DND-41 (cell line): Measurements from ENCODE around the gene ARIH1.

Experiments used
- EZH2 ChIP-seq: IDR thresholded peaks from 3 replicates; pipeline ENCODE4 v1.6.1; 2012; ENCODE audit warnings: borderline replicate concordance, low read depth, mild to moderate bottlenecking, moderate library complexity, low read length, inconsistent platforms; ENCODE audit not compliant: severe bottlenecking
- TF ChIP-seq, protein P1 (sequence below): IDR thresholded peaks from 2 replicates; pipeline ENCODE4 v1.5.1; 2012; ENCODE audit warnings: borderline replicate concordance, low read length, moderate library complexity, mild to moderate bottlenecking; ENCODE audit not compliant: poor library complexity, severe bottlenecking; ENCODE audit errors: extremely low read depth

DNA sequence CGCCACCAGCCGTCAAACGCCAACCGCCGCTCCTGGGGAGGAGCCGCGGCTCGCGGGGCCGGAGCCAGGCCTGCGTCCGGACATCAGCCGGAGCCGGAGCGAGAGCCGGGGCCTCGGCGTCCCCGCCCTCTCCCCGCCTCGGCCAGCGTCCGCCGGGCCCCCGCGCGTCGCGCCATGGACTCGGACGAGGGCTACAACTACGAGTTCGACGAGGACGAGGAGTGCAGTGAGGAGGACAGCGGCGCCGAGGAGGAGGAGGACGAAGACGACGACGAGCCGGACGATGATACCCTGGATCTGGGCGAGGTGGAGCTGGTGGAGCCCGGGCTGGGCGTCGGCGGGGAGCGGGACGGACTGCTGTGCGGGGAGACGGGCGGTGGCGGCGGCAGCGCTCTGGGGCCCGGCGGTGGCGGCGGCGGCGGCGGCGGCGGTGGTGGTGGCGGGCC is 359 bp downstream of the ARIH1 start:
- TF ChIP-seq EZH2, result no peak
- TF ChIP-seq, protein P1, sequence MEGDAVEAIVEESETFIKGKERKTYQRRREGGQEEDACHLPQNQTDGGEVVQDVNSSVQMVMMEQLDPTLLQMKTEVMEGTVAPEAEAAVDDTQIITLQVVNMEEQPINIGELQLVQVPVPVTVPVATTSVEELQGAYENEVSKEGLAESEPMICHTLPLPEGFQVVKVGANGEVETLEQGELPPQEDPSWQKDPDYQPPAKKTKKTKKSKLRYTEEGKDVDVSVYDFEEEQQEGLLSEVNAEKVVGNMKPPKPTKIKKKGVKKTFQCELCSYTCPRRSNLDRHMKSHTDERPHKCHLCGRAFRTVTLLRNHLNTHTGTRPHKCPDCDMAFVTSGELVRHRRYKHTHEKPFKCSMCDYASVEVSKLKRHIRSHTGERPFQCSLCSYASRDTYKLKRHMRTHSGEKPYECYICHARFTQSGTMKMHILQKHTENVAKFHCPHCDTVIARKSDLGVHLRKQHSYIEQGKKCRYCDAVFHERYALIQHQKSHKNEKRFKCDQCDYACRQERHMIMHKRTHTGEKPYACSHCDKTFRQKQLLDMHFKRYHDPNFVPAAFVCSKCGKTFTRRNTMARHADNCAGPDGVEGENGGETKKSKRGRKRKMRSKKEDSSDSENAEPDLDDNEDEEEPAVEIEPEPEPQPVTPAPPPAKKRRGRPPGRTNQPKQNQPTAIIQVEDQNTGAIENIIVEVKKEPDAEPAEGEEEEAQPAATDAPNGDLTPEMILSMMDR, result no peak
